Common myeloid progenitor, CD34-positive (primary cell): ENCODE data around the gene RGS7.

Source experiments
- CTCF ChIA-PET: fragments of 350-600 bp; sonication (Branson Sonifier 250); formaldehyde crosslinking; loops from one replicate; lab custom pipeline; 2021; ENCODE audit warnings: antibody characterized with exemption; lab: Charles Lee
- POLR2A ChIA-PET: fragments of 350-600 bp; sonication (Branson Sonifier 250); formaldehyde crosslinking; loops from one replicate; lab custom pipeline; 2021; ENCODE audit warnings: antibody characterized with exemption; lab: Charles Lee
- DNase-seq, 3 donors: peaks; one replicate each; pipeline versions ENCODE4 v3.0.0 to v3.0.0-alpha.2; 2013
- H3K27ac ChIP-seq, 2 experiments: 1 replicate in 1 of 2; 2 replicates in 1 of 2; pipeline ENCODE4 v1.7.0; 2013; ENCODE audit warnings: inconsistent platforms in 2 of 2, low read length in 2 of 2, mild to moderate bottlenecking in 2 of 2, low read depth in 1 of 2, moderate library complexity in 1 of 2; ENCODE audit not compliant: severe bottlenecking in 2 of 2, insufficient read depth in 1 of 2, poor library complexity in 1 of 2
- H3K27me3 ChIP-seq, 5 experiments: replicated peaks in 2 of 5; 1 replicate in 3 of 5; 2 replicates in 2 of 5; pipeline versions ENCODE4 v1.6.1 to v1.7.0; 2013; ENCODE audit warnings: low read length in 4 of 5, mild to moderate bottlenecking in 2 of 5, moderate library complexity in 2 of 5, inconsistent platforms in 1 of 5; ENCODE audit not compliant: insufficient read depth in 5 of 5, control insufficient read depth in 4 of 5
- H3K36me3 ChIP-seq, 4 experiments: 1 replicate in 2 of 4; 2 replicates in 2 of 4; pipeline versions ENCODE4 v1.6.1 to v1.7.0; 2013; ENCODE audit warnings: low read length in 3 of 4, control low read depth in 1 of 4, mild to moderate bottlenecking in 1 of 4; ENCODE audit not compliant: control insufficient read depth in 4 of 4, insufficient read depth in 4 of 4
- H3K4me1 ChIP-seq, 4 experiments: 1 replicate in 3 of 4; 2 replicates in 1 of 4; pipeline versions ENCODE4 v1.6.1 to v1.7.1; 2013; ENCODE audit warnings: low read length in 3 of 4, mild to moderate bottlenecking in 3 of 4, control low read depth in 1 of 4, inconsistent platforms in 1 of 4, moderate library complexity in 1 of 4; ENCODE audit not compliant: control insufficient read depth in 4 of 4, insufficient read depth in 4 of 4; ENCODE audit errors: control extremely low read depth in 1 of 4
- H3K4me3 ChIP-seq, 7 experiments: 1 replicate in 4 of 7; 2 replicates in 3 of 7; pipeline versions ENCODE4 v1.5.1 to v1.7.0; 2013; ENCODE audit warnings: mild to moderate bottlenecking in 7 of 7, low read length in 6 of 7, moderate library complexity in 6 of 7, inconsistent platforms in 2 of 7, low read depth in 2 of 7, control low read depth in 1 of 7; ENCODE audit not compliant: insufficient read depth in 4 of 7, control insufficient read depth in 1 of 7; ENCODE audit errors: extremely low read depth in 1 of 7
- H3K9me3 ChIP-seq, 5 experiments: 1 replicate in 4 of 5; 2 replicates in 1 of 5; pipeline versions ENCODE4 v1.6.1 to v1.7.1; 2013; ENCODE audit warnings: low read length in 4 of 5, mild to moderate bottlenecking in 2 of 5, inconsistent platforms in 1 of 5, low read depth in 1 of 5, moderate library complexity in 1 of 5; ENCODE audit not compliant: control insufficient read depth in 4 of 5, insufficient read depth in 2 of 5; ENCODE audit errors: control extremely low read depth in 1 of 5
- WGBS: methylation state at CpG from one replicate; pipeline ENCODE4 v1.1.5; 2013; ENCODE audit not compliant: insufficient coverage; 5-methylcytosine and 5-hydroxymethylcytosine counted together

Gene RGS7

DNA sequence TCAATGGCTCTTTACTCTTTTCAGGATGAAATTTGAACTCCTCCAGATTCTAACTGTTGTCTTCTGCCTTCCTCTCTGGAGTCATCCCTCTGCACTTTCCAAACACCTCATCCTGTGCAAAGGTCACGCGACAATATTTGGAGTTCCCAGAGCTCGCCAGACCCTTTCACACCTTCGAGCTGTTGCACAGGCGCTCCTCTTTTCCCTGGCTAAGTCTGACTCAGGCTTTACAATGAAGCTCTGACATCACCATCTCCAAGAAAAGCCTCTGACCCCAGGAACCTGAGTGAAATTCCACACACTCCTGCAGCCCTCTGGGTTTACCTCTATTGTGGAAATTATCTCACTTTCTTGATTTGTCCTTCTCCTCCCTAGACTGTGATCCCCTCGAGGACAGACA lies 270.3 kb downstream of the RGS7 start:
- H3K4me1 ChIP-seq, result no peaks in the 10 kb centered on the region
- WGBS, result 100% methylated on average over 5 of the region's 6 CpGs
- no peaks in the 10 kb centered on the region for H3K36me3 ChIP-seq
- no peak overlapping the region for H3K27ac ChIP-seq
- DNase-seq, result no peak
- ChIA-PET CTCF (no interaction called here), POLR2A (no interaction called here)
- H3K27me3 ChIP-seq, result no peaks in the 10 kb centered on the region
- H3K9me3 ChIP-seq, result no peaks in the 10 kb centered on the region
- H3K4me3 ChIP-seq, result no peak overlapping the region

DNA sequence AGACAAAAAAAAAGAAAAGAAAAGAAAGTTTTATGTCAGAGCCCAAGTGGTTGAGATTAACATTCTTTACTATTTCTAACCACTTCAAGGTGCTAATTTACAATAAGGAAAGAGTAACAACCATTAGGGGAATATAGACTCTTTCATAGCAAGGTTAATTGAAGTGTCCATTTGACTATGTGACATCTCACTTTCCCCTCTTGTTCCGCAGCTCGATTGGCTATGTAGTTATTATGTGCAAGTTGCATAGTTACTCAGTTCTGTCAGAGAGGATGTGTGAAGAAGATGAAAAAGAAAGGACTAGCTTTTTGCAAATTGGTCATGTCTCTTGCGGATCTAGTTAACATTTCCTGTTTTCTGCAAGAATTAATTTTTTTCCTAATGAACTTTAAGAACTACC lies 273.7 kb downstream of the RGS7 start:
- ChIA-PET CTCF (no interaction called here), POLR2A (no interaction called here)
- H3K36me3 ChIP-seq, result no peaks in the 10 kb centered on the region
- H3K9me3 ChIP-seq, result no peaks in the 10 kb centered on the region
- H3K27ac ChIP-seq, result no peak overlapping the region
- no peaks in the 10 kb centered on the region for H3K4me1 ChIP-seq
- WGBS, result no CpG with 5 or more reads among the region's 3 CpGs
- no peak overlapping the region for H3K4me3 ChIP-seq
- H3K27me3 ChIP-seq, result no peaks in the 10 kb centered on the region
- no peak for DNase-seq

DNA sequence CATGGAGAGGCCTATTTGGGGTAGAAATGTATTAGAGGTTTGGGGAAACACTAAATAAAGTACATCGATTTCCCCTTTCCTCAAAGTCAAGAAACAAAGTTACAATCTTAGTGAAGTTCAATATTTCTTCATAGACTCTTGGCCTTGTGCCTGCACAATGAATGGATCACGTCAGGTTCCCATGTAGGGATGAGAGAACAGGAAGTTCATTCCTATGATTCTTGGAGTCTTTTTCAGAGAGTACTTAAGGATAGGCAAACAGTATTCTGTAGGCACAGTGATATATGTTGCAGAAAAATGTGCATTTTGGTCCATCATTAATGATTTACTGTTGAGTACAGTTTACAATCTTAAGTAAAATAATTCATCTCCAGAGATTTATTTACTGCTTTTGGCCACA lies 275.5 kb downstream of the RGS7 start:
- DNase-seq, result no peak
- ChIA-PET CTCF (no interaction called here), POLR2A (no interaction called here)
- no peak overlapping the region for H3K27ac ChIP-seq
- no peaks in the 10 kb centered on the region for H3K9me3 ChIP-seq
- no peak overlapping the region for H3K4me3 ChIP-seq
- 67% methylated on average over 1 of the region's 2 CpGs for WGBS
- H3K4me1 ChIP-seq, result no peaks in the 10 kb centered on the region
- no peaks in the 10 kb centered on the region for H3K36me3 ChIP-seq
- H3K27me3 ChIP-seq, result no peaks in the 10 kb centered on the region

DNA sequence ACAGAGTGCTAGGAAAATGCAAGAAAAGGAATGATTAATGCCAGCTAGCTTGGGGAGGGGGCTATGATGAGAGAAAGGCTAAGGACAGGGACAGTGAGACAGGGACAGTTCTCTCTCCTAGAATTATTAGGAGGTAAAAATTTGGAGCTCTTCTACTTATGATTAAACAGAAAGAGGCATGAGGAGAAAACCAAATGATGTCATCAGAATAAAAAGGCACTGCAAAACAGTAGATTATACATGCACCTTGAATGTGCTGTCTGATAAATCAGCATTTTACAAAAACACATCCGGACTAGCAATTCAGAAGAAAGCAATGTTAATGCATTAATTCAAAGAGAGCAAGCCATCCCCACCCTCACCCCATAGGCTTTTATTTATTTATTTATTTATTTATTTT lies 277.5 kb downstream of the RGS7 start:
- POLR2A ChIA-PET, result no interaction called here
- no CpG with 5 or more reads among the region's 1 CpG for WGBS
- CTCF ChIA-PET, result no interaction called here
- H3K4me1 ChIP-seq, result no peaks in the 10 kb centered on the region
- no peak overlapping the region for H3K27ac ChIP-seq
- no peaks in the 10 kb centered on the region for H3K27me3 ChIP-seq
- no peak overlapping the region for H3K4me3 ChIP-seq
- no peaks in the 10 kb centered on the region for H3K9me3 ChIP-seq
- DNase-seq, result no peak
- H3K36me3 ChIP-seq, result no peaks in the 10 kb centered on the region

DNA sequence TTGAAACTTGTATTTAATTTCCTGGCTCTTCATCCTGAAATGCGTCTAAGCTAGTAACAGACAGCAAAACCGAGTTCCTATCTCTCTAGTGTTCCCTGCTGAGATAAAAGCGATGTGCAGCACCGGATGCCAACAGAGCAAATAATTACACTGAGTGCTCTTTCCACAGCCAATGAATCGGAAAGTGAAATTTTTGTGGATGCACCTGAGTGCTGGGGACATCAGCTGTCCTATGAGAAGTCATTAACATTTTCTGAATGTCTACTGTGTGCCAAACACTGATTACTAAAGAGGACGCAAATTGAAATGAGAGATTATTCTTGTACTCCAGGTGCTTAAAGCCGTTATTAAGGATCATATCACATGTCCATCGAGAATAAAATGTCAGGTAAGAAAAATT lies 278.0 kb downstream of the RGS7 start:
- H3K9me3 ChIP-seq, result no peaks in the 10 kb centered on the region
- 92% methylated on average over 8 of the region's 8 CpGs for WGBS
- no peak overlapping the region for H3K4me3 ChIP-seq
- DNase-seq, result no peak
- no peaks in the 10 kb centered on the region for H3K36me3 ChIP-seq
- CTCF ChIA-PET, result no interaction called here
- POLR2A ChIA-PET, result no interaction called here
- H3K27me3 ChIP-seq, result no peaks in the 10 kb centered on the region
- no peaks in the 10 kb centered on the region for H3K4me1 ChIP-seq
- H3K27ac ChIP-seq, result no peak overlapping the region

DNA sequence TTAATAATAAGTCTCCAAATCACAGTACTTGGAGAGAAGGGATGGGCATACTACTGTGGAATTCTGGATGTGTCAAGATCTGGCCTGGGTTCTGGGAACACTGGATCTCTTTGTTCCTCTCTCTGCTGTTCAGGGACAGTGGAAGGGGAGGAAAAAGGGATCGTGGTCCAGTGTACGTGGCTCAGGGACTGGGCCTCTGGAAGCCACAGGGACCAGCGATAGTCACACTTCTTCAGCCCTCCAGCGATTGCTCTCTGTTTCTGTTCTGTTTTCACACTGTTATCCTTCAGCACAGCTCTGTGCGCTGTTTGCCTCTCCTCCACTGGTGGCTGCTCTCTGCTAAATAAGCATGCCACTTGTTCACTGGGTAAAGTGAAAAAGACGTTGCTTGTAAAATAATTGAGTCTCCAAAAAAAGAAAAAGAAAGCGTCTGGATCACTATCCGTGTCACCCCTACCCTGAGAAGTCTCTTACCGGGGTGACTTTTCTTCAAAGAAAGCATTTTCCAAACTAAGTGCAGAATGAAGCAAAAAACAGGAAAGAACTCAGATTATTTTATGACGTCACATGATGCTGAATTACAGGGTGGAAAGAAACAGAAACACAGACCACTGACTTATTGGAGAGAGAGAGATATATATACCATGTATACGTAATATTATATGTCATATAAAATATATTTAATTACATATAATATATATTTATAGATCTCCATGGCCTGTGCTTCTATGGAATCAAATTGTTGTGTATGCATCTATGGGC lies 279.4 kb downstream of the RGS7 start:
- H3K36me3 ChIP-seq, result no peaks in the 10 kb centered on the region
- ChIA-PET POLR2A (no interaction called here), CTCF (no interaction called here)
- H3K27ac ChIP-seq, result no peak overlapping the region
- 74% methylated on average over 7 of the region's 11 CpGs for WGBS
- no peaks in the 10 kb centered on the region for H3K9me3 ChIP-seq
- no peaks in the 10 kb centered on the region for H3K4me1 ChIP-seq
- H3K4me3 ChIP-seq, result no peak overlapping the region
- DNase-seq, result no peak
- H3K27me3 ChIP-seq, result no peaks in the 10 kb centered on the region

DNA sequence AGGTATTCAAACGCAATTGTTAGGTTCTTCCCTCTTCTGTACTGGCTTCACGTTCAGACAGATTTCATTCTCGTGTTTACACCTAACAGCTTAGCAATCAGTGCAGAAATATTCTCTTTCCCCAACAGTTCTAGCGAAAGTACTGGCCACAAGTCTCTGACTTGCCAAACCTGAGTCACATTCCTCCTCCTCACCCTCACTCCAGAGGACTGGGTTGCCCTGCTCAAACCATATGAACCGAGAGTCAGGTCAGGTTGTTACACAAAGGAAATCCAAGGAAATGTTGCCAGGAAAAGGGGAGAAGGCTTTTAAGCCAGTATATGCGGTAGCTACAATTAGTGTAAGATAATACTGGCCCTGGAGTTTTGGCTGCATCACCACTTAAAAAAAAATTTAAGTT lies 282.5 kb downstream of the RGS7 start:
- H3K27me3 ChIP-seq, result no peaks in the 10 kb centered on the region
- ChIA-PET CTCF (no interaction called here), POLR2A (no interaction called here)
- no peaks in the 10 kb centered on the region for H3K36me3 ChIP-seq
- no peaks in the 10 kb centered on the region for H3K9me3 ChIP-seq
- H3K4me3 ChIP-seq, result no peak overlapping the region
- no peaks in the 10 kb centered on the region for H3K4me1 ChIP-seq
- DNase-seq, result no peak
- H3K27ac ChIP-seq, result no peak overlapping the region
- WGBS, result 77% methylated on average over 3 of the region's 6 CpGs
